ENCODE data around the gene DGKG. TPM values are rescaled to one million over a fixed set of nuclear protein-coding genes. Genes with fewer than 3 reads are reported as not detected.

Gene DGKG
- total RNA-seq, 1 donor from 2014 or later, result 2.2 TPM

DNA sequence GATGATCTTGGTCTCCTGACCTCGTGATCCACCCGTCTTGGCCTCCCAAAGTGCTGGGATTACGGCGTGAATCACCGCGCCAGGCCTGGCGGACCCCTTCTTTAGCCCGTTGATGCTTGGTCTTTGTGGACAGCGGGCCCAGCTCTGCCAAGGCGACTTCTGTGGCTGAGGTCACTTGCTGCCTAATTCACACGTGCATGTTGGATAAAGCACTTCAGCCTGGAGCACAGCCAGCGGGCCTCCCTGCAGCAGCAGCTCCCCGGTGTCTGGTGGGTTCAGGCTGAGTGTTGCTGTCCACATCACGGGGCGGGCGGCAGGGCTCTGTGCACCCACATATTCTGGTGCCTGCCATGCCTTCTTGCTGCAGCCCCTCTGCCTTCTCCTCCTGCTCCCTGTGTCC, 88.4 kb downstream of the DGKG start:
- no peak for DNase-seq

DNA sequence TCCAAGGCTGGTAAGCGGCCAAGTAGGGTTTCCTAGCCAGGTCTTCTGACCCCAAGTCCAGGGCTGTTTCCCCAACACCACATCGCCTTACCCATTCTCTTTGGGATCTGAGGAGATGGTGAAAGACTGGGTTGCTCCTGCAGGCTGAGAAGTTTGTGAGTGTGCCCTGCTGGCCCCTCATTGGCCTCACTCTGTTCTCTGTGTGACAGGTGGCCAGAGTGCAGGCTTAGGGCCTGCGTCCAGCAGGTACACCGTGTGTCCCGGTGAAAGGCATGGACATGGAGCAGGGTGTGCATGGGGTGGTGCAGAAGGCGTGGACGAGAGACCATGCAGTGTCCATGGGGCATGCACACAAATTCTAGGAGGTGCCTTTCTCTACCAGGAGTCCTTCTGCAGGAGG, 91.3 kb downstream of the DGKG start:
- DNase-seq, result no peak

GRCh38 chr3:186268616-186269448, 93.2 kb downstream of the DGKG start:
- DNase-seq, result no peak

DNA sequence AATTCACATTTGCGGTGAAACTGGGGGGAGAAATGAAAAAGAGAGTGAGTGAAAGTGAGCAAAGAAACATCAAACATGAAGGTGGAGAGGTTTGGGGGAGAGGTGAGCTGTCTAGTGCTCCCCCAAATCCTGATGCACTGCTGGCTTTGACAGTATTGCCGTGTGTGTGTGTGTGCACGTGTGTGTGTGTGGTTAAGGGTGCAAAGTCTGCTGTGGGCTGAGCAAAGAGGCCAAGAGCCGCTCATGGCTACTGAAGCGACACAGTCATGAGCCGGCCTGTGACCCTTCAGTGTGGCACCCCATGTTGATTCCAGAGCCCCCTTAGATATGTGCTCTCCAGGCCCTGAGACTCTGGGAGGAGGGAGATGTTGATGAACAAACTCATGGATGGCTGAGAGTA, 94.3 kb downstream of the DGKG start:
- DNase-seq, result no peak

- DNase-seq, result peak; percentile 45
Measured at GRCh38 chr3:186264608-186265400, 97.2 kb downstream of the DGKG start.

DNA sequence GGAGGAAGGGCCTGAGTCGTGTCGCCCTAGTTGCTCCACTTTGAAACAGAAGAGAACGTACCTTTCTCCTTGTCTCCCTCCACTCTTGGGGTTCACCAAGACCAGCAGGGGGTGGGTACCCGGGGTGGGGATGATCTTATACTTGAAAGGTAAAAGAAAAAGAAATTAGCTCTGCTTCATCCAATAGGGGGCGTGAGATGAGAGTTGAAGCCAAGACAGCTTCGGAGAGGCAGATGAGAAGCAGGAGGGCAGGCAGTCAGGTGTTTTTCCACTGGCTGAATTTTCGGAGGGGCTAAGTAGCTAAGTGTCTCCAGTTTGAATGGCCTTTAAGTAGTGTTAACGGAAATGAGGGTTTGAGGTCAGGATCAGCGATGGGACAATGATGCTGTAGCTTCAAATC, 100.4 kb downstream of the DGKG start:
- no peak for DNase-seq

- DNase-seq, result no peak
Measured at GRCh38 chr3:186260726-186261125, 101.3 kb downstream of the DGKG start.

DNA sequence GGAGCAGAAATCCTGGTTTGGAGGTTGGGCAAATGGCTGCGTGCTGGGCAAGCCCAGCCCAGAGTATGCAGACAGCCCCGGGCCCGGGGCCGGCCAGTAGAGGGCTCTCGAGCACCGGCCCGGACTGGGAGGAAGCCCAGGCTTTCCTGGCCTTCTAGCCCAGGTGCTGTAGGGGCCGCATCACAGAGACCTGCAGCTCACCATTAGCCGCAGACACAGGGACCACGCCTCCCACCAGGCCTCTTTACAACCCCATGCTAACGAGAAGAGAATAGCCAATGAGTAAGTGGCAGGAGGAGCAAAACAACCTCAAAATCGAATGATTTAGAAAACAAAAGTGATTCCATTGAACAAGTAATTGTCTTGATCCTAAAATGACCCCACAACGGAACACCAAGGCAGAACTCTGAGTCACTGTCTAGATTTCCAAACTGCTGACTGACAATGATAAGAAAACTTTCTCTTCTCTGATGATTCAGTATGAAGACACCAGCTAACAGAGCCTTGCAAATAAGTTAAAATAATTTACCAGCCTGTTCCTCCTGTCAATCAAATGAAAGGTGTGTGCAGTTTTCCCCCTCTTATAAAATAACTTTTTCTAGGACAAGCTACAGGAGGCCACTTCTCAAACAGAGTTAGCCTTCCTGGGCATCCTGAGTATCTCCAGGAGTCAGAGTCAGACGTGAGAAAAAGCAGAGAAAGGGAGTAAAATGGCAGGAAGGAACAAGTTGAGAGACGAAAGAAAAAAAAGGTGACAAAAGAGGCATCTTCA, 102.2 kb downstream of the DGKG start:
- peak; percentile 57 for DNase-seq

GRCh38 chr3:186258968-186259367, 103.1 kb downstream of the DGKG start:
- DNase-seq, result no peak

DNA sequence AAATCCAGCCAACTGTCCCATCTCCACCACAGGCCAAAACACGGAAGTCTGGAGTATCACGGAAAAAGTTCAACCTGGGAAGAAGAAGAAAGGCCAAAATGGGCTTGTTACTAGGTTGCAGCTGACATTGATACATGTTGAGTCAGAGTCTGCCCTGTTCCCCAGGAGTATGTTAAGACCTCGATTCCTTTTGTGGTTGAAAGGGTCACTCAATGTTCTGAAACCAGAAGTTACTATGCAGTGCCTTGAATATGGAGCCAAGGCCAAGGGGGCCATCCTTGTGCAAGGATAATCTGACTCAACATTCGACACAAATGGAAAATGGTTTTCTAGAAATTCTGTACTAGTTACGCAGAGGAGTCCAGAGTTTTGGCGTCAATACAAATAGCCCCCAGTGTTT, 104.2 kb downstream of the DGKG start:
- no peak for DNase-seq

- DNase-seq, result no peak
Measured at GRCh38 chr3:186255703-186256331, 106.2 kb downstream of the DGKG start.

DNA sequence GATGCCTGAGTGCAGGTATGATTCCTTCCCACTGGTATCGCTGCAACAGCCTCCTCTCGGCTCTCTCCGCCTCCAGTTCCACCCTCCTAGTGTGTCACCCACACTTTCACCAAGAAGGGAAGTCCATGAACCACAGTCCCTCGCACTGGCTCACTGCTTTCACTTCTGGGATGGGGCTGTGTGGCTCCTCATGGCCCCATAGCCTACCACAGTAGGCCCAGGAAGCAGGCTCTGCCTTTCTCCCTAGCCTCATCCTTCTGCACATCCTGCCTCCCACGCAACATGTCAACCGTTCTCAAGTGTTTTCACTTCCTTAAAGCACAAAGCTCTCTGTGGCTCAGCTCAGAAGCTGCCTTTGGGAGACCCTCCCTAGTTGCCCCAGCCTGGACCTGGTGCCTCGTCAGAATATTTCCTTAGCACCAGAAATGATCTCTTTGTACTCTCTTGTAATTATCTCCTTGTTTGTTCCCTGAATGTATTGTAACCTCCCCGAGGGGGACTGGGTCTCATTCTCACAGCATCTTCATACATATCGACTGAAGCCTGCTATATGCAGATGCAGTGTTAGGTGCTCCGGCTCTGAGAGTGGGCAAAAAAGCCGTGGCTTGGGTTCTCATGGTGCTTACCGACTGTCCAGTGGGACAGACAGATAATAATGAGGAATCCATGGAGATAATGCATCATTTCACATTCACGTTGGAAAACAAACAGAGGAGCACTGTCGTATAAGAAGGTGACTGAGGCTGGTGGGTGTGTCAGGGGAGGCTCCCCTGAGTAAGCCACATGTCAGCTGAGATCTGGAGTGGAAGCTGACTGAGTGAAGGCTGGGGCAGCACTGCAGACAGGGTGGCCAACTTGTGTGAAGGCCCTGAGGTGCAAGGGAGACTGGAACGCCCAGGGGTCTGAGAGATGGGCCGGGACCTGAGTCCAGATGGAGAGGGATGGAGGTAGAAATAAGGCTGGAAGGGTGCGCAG, 107.1 kb downstream of the DGKG start:
- no peak for DNase-seq

DNA sequence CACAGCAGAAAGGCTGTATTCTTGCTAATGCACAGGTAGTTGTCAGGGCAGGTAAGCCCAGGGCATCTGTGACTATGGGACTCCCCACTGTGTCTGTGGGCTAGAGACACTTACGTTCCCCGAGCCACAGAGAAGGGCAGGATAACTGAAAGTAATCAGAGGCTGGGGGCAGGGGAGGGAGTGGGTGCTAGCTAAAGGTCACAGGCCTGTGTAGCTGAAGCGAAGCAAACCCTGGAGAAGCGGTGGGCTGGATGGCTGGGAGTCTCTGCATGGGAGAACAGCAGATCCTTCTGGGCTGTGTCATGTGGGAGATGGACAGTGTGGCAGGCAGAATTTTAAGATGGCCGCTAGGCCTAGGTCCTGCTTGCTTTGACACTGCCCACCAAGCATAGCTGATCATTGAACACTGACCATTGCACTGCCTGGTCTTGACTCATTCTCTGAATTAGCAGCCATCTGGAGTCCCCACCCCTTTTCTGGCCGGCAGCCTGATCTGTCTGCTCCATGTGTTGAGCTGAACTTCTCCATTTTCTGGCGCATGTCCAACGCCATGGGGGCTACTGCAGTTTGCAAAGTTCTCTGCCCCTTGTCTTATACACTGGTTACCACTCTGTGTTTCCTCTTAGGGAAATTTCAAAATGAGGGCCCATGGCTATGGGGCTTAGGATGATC, 110.0 kb downstream of the DGKG start:
- peak; percentile 70 for DNase-seq

- DNase-seq, result no peak
Measured at GRCh38 chr3:186248850-186249249, 113.2 kb downstream of the DGKG start.

DNA sequence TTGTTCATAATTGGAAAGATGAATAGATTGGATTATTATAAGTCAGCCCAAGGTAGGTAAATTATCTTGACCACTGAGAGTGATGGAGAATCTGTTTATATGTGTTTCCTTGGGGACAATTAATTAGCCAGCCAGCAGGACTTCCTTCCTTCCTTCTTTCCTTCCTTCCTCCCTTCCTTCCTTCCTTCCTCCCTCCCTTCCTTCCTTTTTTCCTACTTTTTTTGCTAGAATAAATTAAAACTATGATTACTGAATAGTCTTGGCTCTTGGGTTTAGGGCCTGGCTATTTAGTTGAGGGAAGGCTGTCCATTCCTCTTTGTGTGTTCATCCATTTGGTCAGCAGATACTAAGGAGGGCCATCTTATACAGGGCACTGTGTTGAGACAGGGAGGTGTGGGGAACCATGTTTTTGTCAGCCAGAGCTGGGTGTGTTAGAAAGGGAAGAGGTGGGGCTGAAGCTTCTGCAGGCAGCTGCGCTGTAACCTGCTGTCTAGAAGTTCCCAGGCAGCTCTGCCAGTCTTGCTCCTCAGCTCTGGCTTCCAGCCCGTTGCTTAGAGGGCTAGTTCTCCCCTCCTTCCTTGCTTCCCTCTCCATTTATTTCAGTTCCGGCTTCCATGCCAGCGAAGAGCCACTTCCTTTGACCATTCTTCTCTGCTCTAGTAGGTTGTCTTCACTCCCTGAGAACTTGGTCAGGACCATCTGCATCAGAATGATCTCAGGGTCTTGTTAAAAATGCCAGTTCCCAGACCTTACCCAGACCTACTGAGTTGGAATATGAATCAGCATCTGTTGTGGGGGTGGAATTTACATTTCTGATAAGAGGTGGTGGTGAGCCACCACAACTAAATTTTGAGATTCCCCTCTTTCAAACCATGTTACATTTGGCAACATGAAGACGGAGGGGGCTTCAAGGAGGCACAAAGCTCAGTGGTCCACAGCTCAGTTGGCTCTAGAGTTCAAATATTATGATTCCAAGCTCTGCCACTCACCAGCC, 113.9 kb downstream of the DGKG start:
- DNase-seq, result peak; percentile 48

- no peak for DNase-seq
Measured at GRCh38 chr3:186246941-186247340, 115.1 kb downstream of the DGKG start.

- no peak for DNase-seq
Measured at GRCh38 chr3:186244016-186244415, 118.0 kb downstream of the DGKG start.

- peak; percentile 70 for DNase-seq
Measured at GRCh38 chr3:186241910-186242821, 119.9 kb downstream of the DGKG start.
